Esophagus (tissue), 2 donors: Measurements from ENCODE around the gene SMOC2. TPM values are rescaled to one million over a fixed set of nuclear protein-coding genes. Genes with fewer than 3 reads are reported as not detected.
"Not testable (repeated sequence)": the region's sequence is repeated elsewhere in the genome, so short reads cannot be mapped to it uniquely, and the experiment has no call there.

Experiments used
- H3K27ac ChIP-seq, 2 donors: one replicate each; pipeline ENCODE4 v1.5.1; 2013; ENCODE audit warnings: low read depth in 2 of 2, mild to moderate bottlenecking in 2 of 2, inconsistent platforms in 1 of 2, low read length in 1 of 2, moderate library complexity in 1 of 2
- H3K27me3 ChIP-seq, 2 donors: one replicate each; pipeline ENCODE4 v1.6.1; 2013; ENCODE audit warnings: low read length in 2 of 2, control low read depth in 1 of 2, mild to moderate bottlenecking in 1 of 2; ENCODE audit not compliant: insufficient read depth in 2 of 2, control insufficient read depth in 1 of 2
- H3K36me3 ChIP-seq, 2 donors: one replicate each; pipeline ENCODE4 v1.6.1; 2013; ENCODE audit warnings: low read length in 1 of 2; ENCODE audit not compliant: control insufficient read depth in 2 of 2, insufficient read depth in 2 of 2
- H3K4me1 ChIP-seq, 2 donors: one replicate each; pipeline ENCODE4 v1.6.1; 2013; ENCODE audit warnings: low read length in 1 of 2; ENCODE audit not compliant: control insufficient read depth in 2 of 2, insufficient read depth in 2 of 2
- H3K4me3 ChIP-seq, 2 donors: one replicate each; pipeline ENCODE4 v1.5.1; 2013; ENCODE audit warnings: low read length in 2 of 2, mild to moderate bottlenecking in 2 of 2, low read depth in 1 of 2, moderate library complexity in 1 of 2
- H3K9me3 ChIP-seq, 2 donors: one replicate each; pipeline ENCODE4 v1.6.1; 2013; ENCODE audit warnings: mild to moderate bottlenecking in 2 of 2, low read depth in 1 of 2, low read length in 1 of 2, moderate library complexity in 1 of 2; ENCODE audit not compliant: control insufficient read depth in 2 of 2, insufficient read depth in 1 of 2
- WGBS, 2 donors: extraction: QIAGEN DNeasy Blood & Tissue Kit; methylation state at CpG; one replicate each; pipeline ENCODE4 v1.1.7; 2013; 5-methylcytosine and 5-hydroxymethylcytosine counted together
- polyA plus RNA-seq, 2 donors: library from polyadenylated mRNA; stranded (reverse); fragments of 200-250 nt; gene quantifications; one replicate each; pipeline ENCODE4 v1.2.3, GENCODE V29; 2013
- donor health status: healthy with polysubstance abuse.
- donor health status: Bipolar disorder and iron deficiency.

The SMOC2 gene
- polyA plus RNA-seq, 2 donors, result 4.6 to 14.4 TPM

DNA sequence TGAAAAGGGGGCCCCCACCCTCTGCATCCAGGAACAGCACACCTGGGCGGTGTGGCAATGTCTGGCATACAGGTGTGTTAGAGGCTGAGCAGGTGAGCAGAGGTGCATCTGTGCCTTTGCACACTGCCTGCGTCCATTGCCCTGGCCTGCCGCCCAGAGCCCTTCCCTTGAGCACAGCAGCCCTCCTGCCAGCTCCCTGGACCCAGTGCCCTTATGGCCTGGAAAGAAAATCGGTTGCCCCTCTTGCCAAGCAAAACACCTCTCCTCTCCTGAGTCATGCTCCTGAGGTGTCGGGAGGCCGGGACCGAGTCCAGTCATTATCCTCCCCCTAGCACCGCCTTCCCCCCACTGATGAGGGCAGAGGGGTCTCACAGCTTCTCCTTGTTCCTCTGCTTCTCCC is 259.9 kb downstream of the SMOC2 start:
- no peak overlapping the region for H3K4me3 ChIP-seq
- peaks cover 0 to 5% of the 10 kb centered on the region in 2 donors for H3K4me1 ChIP-seq
- H3K36me3 ChIP-seq, result no peaks in the 10 kb centered on the region
- H3K9me3 ChIP-seq, result peaks cover 0 to 2% of the 10 kb centered on the region in 2 donors
- no peak overlapping the region for H3K27ac ChIP-seq
- no peaks in the 10 kb centered on the region for H3K27me3 ChIP-seq
- WGBS, 2 donors, result 81 to 87% methylated on average over 8 of the region's 8 CpGs

DNA sequence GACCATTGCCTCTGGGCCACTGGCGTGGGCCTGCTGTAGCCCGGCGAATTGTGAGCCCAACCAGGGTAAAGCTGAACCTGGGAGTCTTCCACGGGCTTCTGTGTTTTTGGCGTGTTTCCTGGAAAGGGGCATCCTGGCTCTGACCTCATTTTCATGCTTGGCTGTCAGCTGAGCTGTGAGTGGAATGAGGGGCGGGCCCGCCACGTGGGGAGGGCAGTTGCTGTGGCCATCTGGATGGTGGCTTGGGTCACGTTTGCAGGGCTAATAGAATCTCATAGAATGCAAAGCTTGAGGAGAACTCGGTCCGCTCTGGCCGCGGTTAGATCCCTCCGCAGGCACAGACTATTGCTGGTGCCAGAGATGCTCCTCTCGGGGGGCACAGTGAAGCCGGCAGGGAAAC is 263.0 kb downstream of the SMOC2 start:
- 74 to 81% methylated on average over 16 of the region's 16 CpGs for WGBS, 2 donors
- H3K27ac ChIP-seq, result no peak overlapping the region
- no peaks in the 10 kb centered on the region for H3K36me3 ChIP-seq

DNA sequence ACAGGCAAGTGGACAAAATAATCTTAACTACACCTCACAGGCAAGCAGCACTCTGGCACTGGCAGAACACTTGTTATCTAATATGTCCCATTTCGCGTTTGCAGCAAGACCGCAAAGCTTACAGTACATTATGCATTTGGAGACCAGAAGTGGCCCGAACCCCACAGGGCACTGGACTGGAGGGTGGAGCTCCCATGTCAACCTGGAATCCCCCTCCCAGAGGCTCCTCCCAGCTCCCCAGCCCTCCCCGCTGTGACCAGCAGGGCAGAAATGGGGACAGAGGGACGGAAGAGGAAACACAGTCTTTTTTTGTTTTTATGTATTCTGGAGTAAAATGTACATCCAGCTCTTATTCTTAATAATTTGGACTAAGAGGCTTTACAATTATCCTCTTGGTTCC is 263.7 kb downstream of the SMOC2 start:
- Histone ChIP-seq H3K9me3 (no peaks in the 10 kb centered on the region), H3K4me1 (peaks cover 0 to 3% of the 10 kb centered on the region in 2 donors), H3K27me3 (no peaks in the 10 kb centered on the region), H3K4me3 (no peak overlapping the region), H3K36me3 (no peaks in the 10 kb centered on the region), H3K27ac (no peak overlapping the region)
- 73 to 86% methylated on average over 6 of the region's 6 CpGs for WGBS, 2 donors

More for the DNA sequence above, 263.0 kb downstream of the SMOC2 start:
- H3K4me1 ChIP-seq, result peaks cover 0 to 6% of the 10 kb centered on the region in 2 donors
- H3K27me3 ChIP-seq, result no peaks in the 10 kb centered on the region
- no peak overlapping the region for H3K4me3 ChIP-seq
- H3K9me3 ChIP-seq, result peaks cover 0 to under 1% of the 10 kb centered on the region in 2 donors

DNA sequence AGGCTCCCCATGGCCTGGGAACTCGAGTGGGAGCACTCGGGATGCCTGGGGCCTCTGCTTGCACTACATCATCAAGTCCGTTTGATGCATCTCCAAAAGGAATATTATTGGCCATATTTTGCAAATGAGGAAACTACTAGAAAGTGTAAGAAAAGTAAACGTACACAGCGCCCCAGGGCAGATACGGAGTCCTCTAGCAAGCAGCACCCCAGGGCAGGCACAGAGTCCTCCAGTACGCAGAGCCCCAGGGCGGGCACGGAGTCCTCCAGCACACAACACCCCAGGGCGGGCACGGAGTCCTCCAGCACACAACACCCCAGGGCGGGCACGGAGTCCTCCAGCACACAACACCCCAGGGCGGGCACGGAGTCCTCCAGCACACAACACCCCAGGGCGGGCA is 264.3 kb downstream of the SMOC2 start:
- not testable (repeated sequence) for H3K9me3 ChIP-seq, H3K4me1 ChIP-seq, H3K36me3 ChIP-seq, H3K4me3 ChIP-seq, H3K27me3 ChIP-seq, H3K27ac ChIP-seq
- 91 to 93% methylated on average over 11 to 14 of the region's 16 CpGs for WGBS, 2 donors

DNA sequence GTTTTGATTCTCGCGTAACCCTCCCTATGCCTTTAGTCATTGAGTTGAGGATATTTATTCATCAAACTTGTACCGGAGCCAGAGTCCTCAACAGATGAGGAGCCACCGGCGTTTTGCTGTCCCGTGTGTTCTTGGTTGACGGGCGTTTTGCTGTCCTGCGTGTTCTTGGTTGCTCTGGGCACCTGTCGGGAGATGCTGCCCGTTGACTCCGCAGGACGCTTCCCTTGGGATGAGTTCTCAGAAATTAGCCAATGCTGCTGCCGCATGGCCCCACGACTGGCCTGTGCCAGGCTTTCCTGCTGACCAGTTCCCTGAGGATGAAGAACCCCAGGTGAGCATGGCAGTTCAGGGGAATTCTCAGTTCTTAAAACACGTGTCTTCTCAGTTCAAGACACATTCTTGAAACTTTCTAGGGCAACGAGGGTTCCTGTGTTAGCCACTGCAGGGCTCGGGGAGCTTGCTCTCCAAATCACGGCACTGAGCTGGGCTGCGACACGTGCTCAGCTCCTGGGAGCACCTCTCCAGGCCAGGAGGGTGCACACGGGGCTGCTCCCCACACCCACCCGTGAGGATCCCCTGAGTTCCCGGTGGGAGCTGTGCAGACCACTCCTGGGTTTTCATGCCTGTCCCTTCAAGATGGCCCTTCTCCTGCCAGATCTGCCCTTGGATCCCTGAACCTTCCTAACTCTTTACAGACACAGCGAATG is 265.6 kb downstream of the SMOC2 start:
- no peaks in the 10 kb centered on the region for H3K36me3 ChIP-seq
- peaks cover 0 to 3% of the 10 kb centered on the region in 2 donors for H3K4me1 ChIP-seq
- 91 to 94% methylated on average over 25 of the region's 25 CpGs for WGBS, 2 donors
- H3K27me3 ChIP-seq, result no peaks in the 10 kb centered on the region
- H3K9me3 ChIP-seq, result peaks cover 0 to 2% of the 10 kb centered on the region in 2 donors
- no peak overlapping the region for H3K27ac ChIP-seq
- H3K4me3 ChIP-seq, result no peak overlapping the region

DNA sequence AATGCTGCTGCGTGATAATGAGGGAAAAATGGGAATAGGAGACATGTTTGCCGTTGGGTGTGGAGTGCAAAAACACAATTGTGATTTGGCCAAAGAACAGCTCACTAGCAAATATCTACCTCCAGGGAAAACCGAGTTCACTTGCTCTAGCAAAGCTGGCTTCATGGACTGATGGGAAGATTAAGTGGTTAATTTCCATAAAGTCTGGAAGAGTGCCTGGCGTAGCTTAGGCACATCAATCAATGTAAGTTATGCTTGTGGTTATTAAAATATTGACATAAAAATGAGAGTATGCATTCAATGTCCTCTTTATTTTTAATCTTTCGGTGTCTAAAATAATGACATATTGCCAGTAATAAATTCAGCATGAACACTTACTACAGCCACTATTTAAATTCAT is 267.5 kb downstream of the SMOC2 start:
- H3K4me3 ChIP-seq, result no peak overlapping the region
- H3K27me3 ChIP-seq, result no peaks in the 10 kb centered on the region
- 30 to 47% methylated on average over 5 of the region's 5 CpGs for WGBS, 2 donors
- no peaks in the 10 kb centered on the region for H3K36me3 ChIP-seq
- peaks cover 0 to 2% of the 10 kb centered on the region in 2 donors for H3K9me3 ChIP-seq
- peaks cover 0 to 3% of the 10 kb centered on the region in 2 donors for H3K4me1 ChIP-seq
- no peak overlapping the region for H3K27ac ChIP-seq

DNA sequence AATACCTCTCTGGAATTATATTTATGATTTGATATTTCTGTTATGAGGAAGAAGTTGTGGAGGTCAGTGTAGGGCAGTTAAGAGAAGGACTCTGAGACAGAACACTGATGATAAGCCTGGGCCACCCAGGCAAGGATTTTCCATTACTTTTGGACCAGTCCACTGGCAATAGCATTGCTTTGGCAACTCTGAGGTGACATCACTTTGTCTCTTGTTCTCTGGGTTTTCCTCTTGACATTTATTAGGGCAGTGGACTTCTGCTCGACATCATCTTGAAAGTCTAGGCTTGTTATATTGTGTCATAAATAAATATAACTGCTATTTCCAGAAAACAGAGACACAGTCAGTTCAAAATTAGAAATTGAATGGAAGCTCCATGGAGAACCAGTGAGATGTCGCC is 268.0 kb downstream of the SMOC2 start:
- Histone ChIP-seq H3K27ac (no peak overlapping the region), H3K27me3 (no peaks in the 10 kb centered on the region), H3K4me1 (peaks cover 0 to 3% of the 10 kb centered on the region in 2 donors), H3K9me3 (peaks cover 0 to 2% of the 10 kb centered on the region in 2 donors), H3K4me3 (no peak overlapping the region), H3K36me3 (no peaks in the 10 kb centered on the region)
- 43 to 55% methylated on average over 2 of the region's 2 CpGs for WGBS, 2 donors

DNA sequence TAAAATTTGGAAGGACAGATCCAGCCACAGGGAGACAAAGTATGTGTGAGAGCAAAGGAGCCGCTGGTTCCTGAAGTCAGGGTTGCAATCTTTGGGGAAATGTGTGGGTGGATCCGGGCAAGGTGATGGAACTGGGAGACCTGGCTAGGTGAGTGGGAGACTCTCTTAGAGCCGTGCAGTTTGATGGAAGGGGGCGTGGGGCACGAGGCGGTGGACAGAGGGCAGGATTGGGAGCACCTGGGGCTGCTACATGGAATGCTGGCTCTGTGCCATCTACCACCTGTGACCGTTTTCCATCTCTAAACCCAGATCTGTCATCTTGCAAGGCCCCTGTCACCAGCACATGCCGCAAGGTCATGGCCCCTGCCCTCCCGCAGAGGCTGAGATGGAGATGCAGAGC is 268.4 kb downstream of the SMOC2 start:
- H3K4me3 ChIP-seq, result no peak overlapping the region
- H3K27ac ChIP-seq, result no peak overlapping the region
- WGBS, 2 donors, result 69 to 72% methylated on average over 9 of the region's 9 CpGs
- peaks cover 0 to 3% of the 10 kb centered on the region in 2 donors for H3K4me1 ChIP-seq
- peaks cover 0 to 2% of the 10 kb centered on the region in 2 donors for H3K9me3 ChIP-seq
- no peaks in the 10 kb centered on the region for H3K27me3 ChIP-seq
- no peaks in the 10 kb centered on the region for H3K36me3 ChIP-seq

DNA sequence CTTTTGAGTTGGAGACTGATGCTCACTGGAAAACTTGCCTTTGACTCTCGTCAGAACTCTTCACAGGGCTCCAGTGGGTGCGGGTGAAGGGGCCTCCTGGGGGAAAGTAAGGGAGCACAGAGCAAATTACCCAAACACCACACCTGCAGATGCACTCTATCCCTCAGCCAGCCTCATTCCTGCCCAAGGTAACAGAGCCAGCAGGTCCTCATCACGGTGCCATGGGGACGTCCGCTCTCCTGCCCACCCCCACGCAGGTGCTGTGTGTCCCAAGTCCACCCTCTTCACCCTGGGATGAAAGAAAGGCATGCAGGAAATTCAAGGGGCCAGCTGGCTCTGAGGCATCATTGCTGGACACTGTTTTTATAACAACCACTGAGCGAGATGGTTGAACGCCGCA is 269.0 kb downstream of the SMOC2 start:
- 84 to 88% methylated on average over 9 of the region's 9 CpGs for WGBS, 2 donors
- Histone ChIP-seq H3K27me3 (no peaks in the 10 kb centered on the region), H3K4me1 (peaks cover 0 to 3% of the 10 kb centered on the region in 2 donors), H3K4me3 (no peak overlapping the region), H3K27ac (no peak overlapping the region), H3K9me3 (peaks cover 0 to 2% of the 10 kb centered on the region in 2 donors), H3K36me3 (no peaks in the 10 kb centered on the region)

DNA sequence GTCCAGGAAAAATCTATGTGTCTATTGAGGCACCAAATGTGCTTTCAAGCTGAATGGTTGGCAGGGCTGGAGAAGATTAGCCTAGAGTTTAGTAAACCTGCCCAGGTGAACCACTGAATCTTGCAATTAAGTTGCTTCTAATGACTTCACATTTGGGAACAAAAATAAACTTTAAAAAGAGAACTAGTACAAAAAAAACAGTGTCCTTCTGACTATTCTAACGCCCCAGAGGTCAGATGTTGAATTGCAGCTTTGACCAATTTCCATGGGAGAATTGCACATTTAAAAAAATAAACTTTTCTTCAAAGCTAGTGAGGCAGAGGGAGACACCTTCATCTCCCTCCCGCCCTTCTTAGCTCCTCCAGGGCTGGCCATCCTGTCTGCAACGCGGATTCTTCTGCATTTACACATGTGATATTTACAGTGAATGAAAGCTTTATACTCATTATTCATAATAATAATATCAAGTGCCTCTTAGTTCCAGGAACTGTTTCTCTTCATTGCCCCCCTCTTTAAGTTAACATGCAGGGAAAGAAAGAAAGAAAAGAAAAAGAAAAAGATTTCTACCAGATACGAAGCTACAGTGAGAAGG is 270.2 kb downstream of the SMOC2 start:
- H3K27ac ChIP-seq, result no peak overlapping the region

More for the DNA sequence above, 270.2 kb downstream of the SMOC2 start:
- Histone ChIP-seq H3K27me3 (no peaks in the 10 kb centered on the region), H3K9me3 (peaks cover 0 to 2% of the 10 kb centered on the region in 2 donors), H3K4me1 (peaks cover 0 to 3% of the 10 kb centered on the region in 2 donors), H3K36me3 (no peaks in the 10 kb centered on the region), H3K4me3 (no peak overlapping the region)
- WGBS, 2 donors, result 43 to 45% methylated on average over 5 of the region's 5 CpGs
